Right atrium auricular region (tissue), 2 donors: Measurements from ENCODE around the gene GUF1. TPM values are rescaled to one million over a fixed set of nuclear protein-coding genes. Genes with fewer than 3 reads are reported as not detected.

Experiments
- DNase-seq: peaks from one replicate; pipeline ENCODE4 v3.0.0-alpha.2; 2019; ENCODE audit warnings: low spot score
- H3K27ac ChIP-seq, 2 donors: fragments of 200-600 bp; sonication (generic); 1 replicate in 1 of 2; 2 replicates in 1 of 2; pipeline ENCODE4 v1.5.1; 2016 to 2019
- H3K27me3 ChIP-seq, 2 donors: fragments of 200-600 bp; sonication (generic); one replicate each; pipeline versions ENCODE4 v1.5.1 to v1.6.0; 2017 to 2019
- H3K36me3 ChIP-seq: fragments of 200-600 bp; sonication (generic); one replicate; pipeline ENCODE4 v1.5.1; 2016
- H3K4me1 ChIP-seq, 2 donors: fragments of 200-600 bp; sonication (generic); one replicate each; pipeline versions ENCODE4 v1.5.1 to v1.6.0; 2017 to 2019
- H3K4me3 ChIP-seq, 2 donors: fragments of 200-600 bp; sonication (generic); 1 replicate in 1 of 2; 2 replicates in 1 of 2; pipeline ENCODE4 v1.5.1; 2017 to 2019; ENCODE audit warnings: mild to moderate bottlenecking in 1 of 2, moderate library complexity in 1 of 2
- H3K9me3 ChIP-seq, 2 donors: fragments of 200-600 bp; sonication (generic); one replicate each; pipeline ENCODE4 v1.5.1; 2019
- CTCF ChIP-seq, 2 donors: fragments of 200-600 bp; sonication (generic); IDR thresholded peaks; one replicate each; pipeline ENCODE4 v1.5.1; 2019; ENCODE audit warnings: antibody characterized with exemption in 2 of 2
- total RNA-seq, 2 donors: library from RNA; depleted of rRNA; stranded (reverse); fragments of >200 nt; gene quantifications; one replicate each; pipeline ENCODE4 v1.1.0, GENCODE V29; 2016

The GUF1 gene
- total RNA-seq, 2 donors from 2014 or later = 11.8 to 28.9 TPM

- no peak for DNase-seq
Measured at GRCh38 chr4:44663539-44664263, 14.5 kb upstream of the GUF1 start.

GRCh38 chr4:44668526-44668925, 9.7 kb upstream of the GUF1 start:
- Histone ChIP-seq H3K27me3 (no peaks in the 10 kb centered on the region), H3K4me3 (no peak overlapping the region), H3K36me3 (no peaks in the 10 kb centered on the region), H3K4me1 (no peaks in the 10 kb centered on the region), H3K9me3 (no peaks in the 10 kb centered on the region), H3K27ac (no peak overlapping the region)
- DNase-seq = no peak
- no peak for TF ChIP-seq CTCF (IDR thresholded peaks at IDR 0.05)

More at GRCh38 chr4:44663539-44664263, 14.5 kb upstream of the GUF1 start:
- no peak for TF ChIP-seq CTCF (IDR thresholded peaks at IDR 0.05)
- Histone ChIP-seq H3K36me3 (no peaks in the 10 kb centered on the region), H3K9me3 (no peaks in the 10 kb centered on the region), H3K4me1 (no peaks in the 10 kb centered on the region), H3K4me3 (no peak overlapping the region), H3K27ac (no peak overlapping the region), H3K27me3 (no peaks in the 10 kb centered on the region)

GRCh38 chr4:44670506-44671199, 7.6 kb upstream of the GUF1 start:
- Histone ChIP-seq H3K27ac (peak overlapping the region in 1 of 2 donors; percentile 56), H3K27me3 (no peaks in the 10 kb centered on the region), H3K4me3 (no peak overlapping the region), H3K36me3 (no peaks in the 10 kb centered on the region), H3K9me3 (no peaks in the 10 kb centered on the region), H3K4me1 (no peaks in the 10 kb centered on the region)
- no peak for DNase-seq
- no peak for TF ChIP-seq CTCF (IDR thresholded peaks at IDR 0.05)

GRCh38 chr4:44671636-44672035, 6.6 kb upstream of the GUF1 start:
- H3K36me3 ChIP-seq = no peaks in the 10 kb centered on the region
- H3K9me3 ChIP-seq = no peaks in the 10 kb centered on the region
- no peaks in the 10 kb centered on the region for H3K4me1 ChIP-seq
- no peak overlapping the region for H3K27ac ChIP-seq
- H3K4me3 ChIP-seq = no peak overlapping the region
- H3K27me3 ChIP-seq = no peaks in the 10 kb centered on the region
- no peak for DNase-seq
- no peak for TF ChIP-seq CTCF (IDR thresholded peaks at IDR 0.05)

- TF ChIP-seq CTCF (IDR thresholded peaks at IDR 0.05) = no peak
Measured at GRCh38 chr4:44674471-44674870, 3.7 kb upstream of the GUF1 start.

More at GRCh38 chr4:44674471-44674870, 3.7 kb upstream of the GUF1 start:
- H3K27ac ChIP-seq = no peak overlapping the region
- peaks cover 0 to 13% of the 10 kb centered on the region in 2 donors for H3K4me1 ChIP-seq
- H3K4me3 ChIP-seq = no peak overlapping the region
- no peaks in the 10 kb centered on the region for H3K36me3 ChIP-seq
- H3K27me3 ChIP-seq = no peaks in the 10 kb centered on the region
- H3K9me3 ChIP-seq = no peaks in the 10 kb centered on the region
- no peak for DNase-seq
